T47D (cell line): ENCODE data around the gene PFDN4.
"Not testable (repeated sequence)": the region's sequence is repeated elsewhere in the genome, so short reads cannot be mapped to it uniquely, and the experiment has no call there.

Source experiments
- DNase-seq, 2 experiments: peaks; one replicate each; pipeline versions ENCODE4 v3.0.0 to v3.0.0-alpha.2; 2011 to 2012; ENCODE audit warnings: low read depth in 1 of 2, low spot score in 1 of 2
- JUND ChIP-seq: IDR thresholded peaks from 2 replicates; pipeline ENCODE4 v1.6.1; 2012; ENCODE audit warnings: low read depth
- in situ Hi-C: cut with HindIII; loops from 2 replicates; pipeline ENCODE4 v1.10.0; 2016; ENCODE audit warnings: low sequenced_read_pairs, low pct_unique_long_range_greater_than_20kb

The PFDN4 gene

DNA sequence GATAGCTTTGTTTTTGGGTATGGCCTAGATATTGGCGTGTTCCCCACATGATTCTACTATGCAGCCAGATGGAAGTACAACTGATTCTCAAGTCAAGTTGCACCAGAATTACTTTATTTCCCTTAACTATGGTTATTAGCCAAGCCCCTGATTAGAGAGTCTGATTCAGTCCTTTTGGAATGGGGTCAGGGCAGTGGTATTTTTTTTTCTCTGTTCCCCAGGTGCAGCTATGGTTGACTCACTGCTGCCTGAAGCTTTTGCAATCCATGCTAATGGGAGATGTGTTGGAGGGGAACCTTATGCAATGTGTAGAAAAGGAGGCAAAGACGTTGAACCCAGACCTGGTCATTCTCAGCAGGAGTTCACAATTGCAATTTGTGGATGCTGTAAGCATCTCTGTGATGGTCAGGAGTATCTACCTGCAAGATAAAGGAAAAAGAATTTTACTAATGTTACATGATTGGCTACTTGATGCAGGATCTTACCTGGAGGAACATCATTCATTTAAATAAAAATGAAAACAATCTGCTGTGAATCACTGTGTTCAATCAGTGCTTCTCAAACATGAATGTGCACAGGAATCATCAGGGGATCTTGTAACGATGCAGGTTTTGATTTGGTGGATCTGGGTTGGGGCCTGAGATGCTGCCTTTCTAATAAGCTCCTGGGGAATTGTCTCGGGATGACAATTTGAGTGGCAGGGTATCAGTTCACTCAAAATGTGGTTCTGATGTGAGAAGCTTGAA is 49.4 kb downstream of the PFDN4 start:
- no peak for TF ChIP-seq JUND
- DNase-seq = no peak
- in situ Hi-C loops = no loop called here

DNA sequence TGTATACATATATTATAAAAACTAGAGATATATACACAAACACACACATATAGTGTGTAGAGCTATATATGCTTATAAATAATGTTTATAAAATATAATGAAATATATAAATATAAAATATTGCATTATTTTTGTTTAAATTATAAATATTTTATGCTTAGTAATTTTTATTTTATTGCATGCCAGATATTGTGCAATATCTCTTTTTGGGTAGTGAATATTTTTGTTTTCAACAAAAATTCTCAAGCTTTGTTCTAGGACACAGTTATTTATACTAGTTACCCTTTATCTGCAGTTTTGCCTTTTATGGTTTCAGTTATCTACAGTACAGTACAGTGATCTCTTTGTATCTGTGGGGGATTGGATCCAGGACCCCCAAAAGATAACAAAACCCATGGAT is 52.2 kb downstream of the PFDN4 start:
- in situ Hi-C loops = no loop called here
- TF ChIP-seq JUND = no peak
- no peak for DNase-seq

DNA sequence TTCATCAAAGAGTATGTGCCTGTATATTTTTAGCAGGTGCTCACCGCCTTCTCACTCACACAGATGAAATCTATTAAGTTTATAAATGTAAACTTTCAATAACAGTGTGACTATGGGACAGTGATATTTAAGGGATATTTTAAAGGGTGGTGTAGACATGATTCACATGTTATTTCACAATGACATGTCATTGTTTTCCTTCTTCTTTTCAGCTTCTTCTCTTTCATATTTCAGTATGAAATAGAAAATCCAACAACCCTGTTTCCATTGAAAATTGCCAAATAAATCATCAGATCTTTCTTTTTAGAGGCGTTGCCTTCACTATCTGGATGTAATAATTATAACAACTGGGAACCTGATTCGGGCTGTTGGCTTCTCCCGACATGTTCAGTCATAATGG is 54.8 kb downstream of the PFDN4 start:
- no peak for TF ChIP-seq JUND
- in situ Hi-C loops = no loop called here
- no peak for DNase-seq

DNA sequence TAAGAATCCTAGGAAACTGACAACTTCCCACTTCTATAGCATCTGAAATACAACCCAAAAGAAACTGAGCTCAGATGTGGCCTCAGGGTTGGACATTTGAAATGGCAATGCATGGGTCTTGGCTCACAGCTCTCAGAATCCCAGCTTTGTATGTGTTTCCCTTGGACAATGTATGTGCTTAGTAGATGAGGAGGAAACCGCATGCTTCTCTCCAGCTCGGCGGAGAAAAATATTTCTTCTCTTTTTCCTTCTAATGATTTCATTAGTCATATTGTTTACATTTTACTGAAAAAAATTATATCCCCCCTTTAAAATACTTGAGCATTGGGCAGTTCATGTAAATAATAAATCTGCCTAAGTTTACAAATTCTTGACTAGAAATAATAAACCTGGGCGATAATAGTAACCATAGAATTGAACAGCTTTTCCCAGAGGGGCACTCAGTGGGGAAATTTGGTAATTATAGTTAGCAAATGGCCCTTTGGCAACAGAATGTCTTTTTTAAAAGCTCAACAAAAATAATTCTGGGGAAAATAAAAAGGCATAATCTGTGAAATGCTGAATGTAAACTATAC is 55.3 kb downstream of the PFDN4 start:
- no peak for TF ChIP-seq JUND
- in situ Hi-C loops = no loop called here
- no peak for DNase-seq

DNA sequence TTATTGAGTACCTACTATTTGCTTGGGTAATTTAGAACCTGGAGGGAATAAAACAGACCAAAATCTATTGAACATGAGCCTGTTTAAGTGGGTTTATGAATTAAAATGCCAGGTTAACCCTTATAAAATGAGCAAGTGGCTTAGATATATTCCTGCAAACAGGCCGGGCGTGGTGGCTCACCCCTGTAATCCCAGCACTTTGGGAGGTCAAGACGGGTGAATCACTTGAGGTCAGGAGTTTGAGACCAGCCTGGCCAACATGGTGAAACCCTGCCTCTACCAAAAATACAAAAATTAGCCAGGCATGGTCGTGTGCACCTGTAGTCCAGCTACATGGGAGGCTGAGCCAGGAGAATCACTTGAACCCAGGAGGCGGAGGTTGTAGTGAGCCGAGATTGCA is 57.9 kb downstream of the PFDN4 start:
- in situ Hi-C loops, DNase-seq: not testable (repeated sequence)

DNA sequence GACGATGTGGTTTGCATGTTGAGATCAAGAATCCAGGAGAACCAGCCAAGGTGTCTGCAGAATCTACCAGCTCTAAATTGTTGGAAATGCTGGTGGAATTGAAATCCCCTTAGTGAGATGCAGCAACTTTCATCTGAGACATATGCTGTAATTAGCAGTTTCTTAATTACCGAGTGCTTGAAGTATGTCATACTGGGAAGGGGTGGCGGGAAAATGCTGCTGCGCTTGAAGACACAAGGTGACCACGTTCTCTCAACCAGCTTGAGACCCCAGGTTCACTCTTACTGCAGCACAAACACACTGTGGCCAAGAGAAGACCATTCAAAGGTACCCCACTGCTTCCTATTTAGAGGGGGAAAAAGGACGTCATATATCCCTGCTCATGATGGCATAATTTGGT is 59.0 kb downstream of the PFDN4 start:
- no peak for TF ChIP-seq JUND
- in situ Hi-C loops = no loop called here
- no peak for DNase-seq

DNA sequence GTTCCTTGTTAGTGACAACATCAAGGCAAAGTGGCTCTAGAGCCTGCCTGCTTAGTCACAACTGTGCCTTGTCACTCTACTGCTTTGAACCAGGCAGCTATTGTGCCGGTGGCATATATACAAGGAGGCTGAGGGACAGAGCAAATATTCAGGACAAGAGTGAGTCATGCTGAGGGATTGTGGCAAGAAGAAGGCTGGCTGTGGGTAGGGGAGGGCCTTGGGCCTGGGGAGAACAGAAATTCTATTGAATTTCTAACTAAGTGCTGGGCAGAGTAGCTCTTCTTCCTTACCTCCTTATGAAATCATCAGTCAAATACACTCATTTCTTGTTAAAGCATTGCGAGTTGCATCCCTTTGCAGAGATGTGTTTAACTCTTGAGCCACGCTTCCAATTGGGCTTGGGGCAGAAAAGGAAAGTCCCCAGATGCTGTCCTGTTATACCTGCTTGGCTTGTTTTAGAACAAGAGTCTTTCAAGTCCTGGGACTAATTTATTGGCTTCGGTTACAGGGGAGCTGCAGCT is 59.7 kb downstream of the PFDN4 start:
- DNase-seq = peak; percentile 54 to 91
- peak; percentile 59 for TF ChIP-seq JUND

DNA sequence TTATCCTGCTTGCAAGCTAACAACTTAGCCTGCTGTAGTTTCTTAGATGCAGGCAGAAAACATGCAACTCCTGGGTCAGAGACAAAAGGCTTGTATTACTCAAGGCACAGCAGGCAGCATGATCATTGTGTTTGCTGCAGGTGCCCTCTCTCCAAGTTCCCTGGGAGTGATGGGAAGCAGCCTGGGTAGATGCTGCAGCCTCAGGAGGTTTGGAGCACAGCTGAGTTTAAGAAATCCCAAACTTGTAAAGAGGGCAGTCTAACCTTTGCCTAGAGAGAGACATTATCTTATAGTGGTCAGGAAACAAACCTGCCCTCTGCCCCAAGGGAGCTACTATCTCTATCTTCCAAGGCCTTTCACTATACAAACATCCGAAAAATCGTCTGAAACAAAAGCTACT is 61.1 kb downstream of the PFDN4 start:
- peak in 1 of 2 experiments; percentile 55 for DNase-seq
- no peak for TF ChIP-seq JUND
- in situ Hi-C loops = no loop called here

More for the DNA sequence above, 59.7 kb downstream of the PFDN4 start:
- in situ Hi-C loops = no loop called here
